GM12891 (cell line): ENCODE results near the gene BMP2.

Experiments
- POLR2A ChIP-seq: IDR thresholded peaks from 2 replicates; pipeline ENCODE4 v1.6.1; 2011; ENCODE audit warnings: low read depth, low read length, control low read depth
- POLR2AphosphoS5 ChIP-seq: IDR thresholded peaks from 2 replicates; pipeline ENCODE4 v1.6.1; 2011; ENCODE audit warnings: low read depth, low read length, control low read depth
- POU2F2 ChIP-seq: IDR thresholded peaks from 2 replicates; pipeline ENCODE4 v1.6.1; 2011; ENCODE audit warnings: low read depth, mild to moderate bottlenecking, control low read depth, low read length, moderate library complexity

DNA sequence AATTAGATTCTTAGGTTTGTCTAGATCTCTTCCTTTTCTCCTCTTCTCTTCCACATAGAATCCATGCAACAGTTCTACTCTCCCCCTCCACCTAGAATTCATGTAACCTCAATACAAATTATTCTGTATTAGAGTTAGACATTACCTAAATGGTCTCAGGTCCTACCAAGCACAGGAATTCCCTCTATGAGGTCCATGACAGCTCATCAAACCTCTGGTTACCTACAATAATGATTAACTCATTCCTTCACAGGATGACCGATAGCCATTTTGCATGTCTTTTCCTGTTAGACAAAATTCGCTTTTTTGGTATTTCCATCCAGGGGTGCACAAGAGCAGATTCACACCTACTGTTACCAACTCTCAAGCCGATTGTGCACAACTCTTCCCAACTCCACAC, 27.4 kb upstream of the BMP2 start:
- TF ChIP-seq POLR2AphosphoS5 (no peak), POLR2A (no peak), POU2F2 (no peak)
